Esophagus squamous epithelium (tissue), 4 donors: Measurements from ENCODE around the gene CLBA1.

Experiments
- CTCF ChIP-seq, 6 experiments: fragments of 450-650 bp in 4 of 6; fragments of 200-600 bp in 2 of 6; sonication (generic) in 2 of 6; IDR thresholded peaks; one replicate each; pipeline ENCODE4 v1.5.1; 2016 to 2019; ENCODE audit warnings: antibody characterized with exemption in 6 of 6, mild to moderate bottlenecking in 4 of 6, moderate library complexity in 4 of 6
- POLR2A ChIP-seq, 4 donors: fragments of 450-650 bp; IDR thresholded peaks; one replicate each; pipeline ENCODE4 v1.6.1; 2017; ENCODE audit warnings: antibody characterized with exemption in 4 of 4, mild to moderate bottlenecking in 4 of 4, moderate library complexity in 3 of 4

GRCh38 chr14:105005929-105006830, 20.6 kb downstream of the CLBA1 start:
- TF ChIP-seq CTCF (IDR thresholded peaks at IDR 0.05): no peak
- no peak for TF ChIP-seq POLR2A (IDR thresholded peaks at IDR 0.05)
